Measurements from ENCODE around the gene TRIM40. TPM values are rescaled to one million over a fixed set of nuclear protein-coding genes. Genes with fewer than 3 reads are reported as not detected.
"Not testable (repeated sequence)": the region's sequence is repeated elsewhere in the genome, so short reads cannot be mapped to it uniquely, and the experiment has no call there.

The TRIM40 gene
- total RNA-seq, 1 experiment from 2014 or later, result not detected

- 0 out of 6 replicates have a peak, but pooled peaks of 2 of the 3 experiments have one; percentile 8 to 22 for TF ChIP-seq CTCF (IDR thresholded peaks at IDR 0.05 in 2 of 3, conservative IDR thresholded peaks at IDR 0.05 in 1 of 3; ENCODE audit: borderline replicate concordance in 1 of 3, insufficient read depth in 1 of 3, low read depth in 2 of 3, low read length in 2 of 3)
- TF ChIP-seq CBX3 (IDR thresholded peaks at IDR 0.05; ENCODE audit: low read depth), result no peak
- Histone ChIP-seq H3K9ac (ENCODE audit: low read length) (no peak overlapping the region), H3K36me3 (ENCODE audit: control insufficient read depth in 1 of 2, insufficient read depth in 2 of 2, low read length in 2 of 2) (no peaks in the 10 kb centered on the region), H3K4me1 (ENCODE audit: control insufficient read depth in 1 of 2, insufficient read depth in 2 of 2, low read length in 2 of 2) (peaks cover 3 to 13% of the 10 kb centered on the region in 2 experiments; a peak in 3 of 4 replicates), H3K9me3 (ENCODE audit: control insufficient read depth in 1 of 2, insufficient read depth in 1 of 2, low read depth in 1 of 2, low read length in 2 of 2) (no peaks in the 10 kb centered on the region), H4K20me1 (ENCODE audit: insufficient read depth) (no peaks in the 10 kb centered on the region), H2AFZ (ENCODE audit: low read depth, low read length, poor library complexity, severe bottlenecking) (no peak overlapping the region), H3K4me3 (replicated peaks in 1 of 2; ENCODE audit: low read depth in 1 of 2, low read length in 2 of 2) (no peak overlapping the region), H3K9me2 (ENCODE audit: insufficient read depth) (no peaks in the 10 kb centered on the region), H3K27me3 (ENCODE audit: insufficient read depth, low read length) (no peaks in the 10 kb centered on the region), H3K4me2 (ENCODE audit: low read length) (no peak overlapping the region), H3K27ac (ENCODE audit: low read depth, low read length) (no peak overlapping the region), H3K79me2 (ENCODE audit: insufficient read depth, low read length) (no peaks in the 10 kb centered on the region)
- ChIA-PET CTCF (interaction anchor here (1.7 kb wide), 1 partner anchor 9 kb away, joined by 3 read pairs; no protein-coding TSS in a partner anchor), RAD21 (ENCODE audit: low non-redundant PET in 1 of 2, low total read pairs in 2 of 2, uncharacterized antibody in 2 of 2, unreplicated experiment in 2 of 2) (no interaction called here), POLR2A (no interaction called here)
- no TSS peak for BruUV-seq (replicated peaks)
- intact Hi-C loops (cut with micrococcal nuclease), result no loop called here
- no peak for ATAC-seq
- no peak for DNase-seq (ENCODE audit: low read depth, low spot score)
Measured at GRCh38 chr6:30116724-30117123, 19.2 kb upstream of the TRIM40 start.

- CTCF ChIA-PET, result interaction anchor here (1.5 kb wide), 1 partner anchor 13 kb away, joined by 5 read pairs; no protein-coding TSS in a partner anchor
Measured at GRCh38 chr6:30118691-30119090, 17.2 kb upstream of the TRIM40 start.

More at GRCh38 chr6:30118691-30119090, 17.2 kb upstream of the TRIM40 start:
- H3K27ac ChIP-seq (ENCODE audit: low read depth, low read length); DNase-seq (ENCODE audit: low read depth, low spot score); ATAC-seq; BruUV-seq (replicated peaks); H3K27me3 ChIP-seq (ENCODE audit: insufficient read depth, low read length); intact Hi-C loops (cut with micrococcal nuclease); H3K36me3 ChIP-seq (ENCODE audit: control insufficient read depth in 1 of 2, insufficient read depth in 2 of 2, low read length in 2 of 2); H3K9me2 ChIP-seq (ENCODE audit: insufficient read depth); H4K20me1 ChIP-seq (ENCODE audit: insufficient read depth); H3K9me3 ChIP-seq (ENCODE audit: control insufficient read depth in 1 of 2, insufficient read depth in 1 of 2, low read depth in 1 of 2, low read length in 2 of 2); H3K79me2 ChIP-seq (ENCODE audit: insufficient read depth, low read length); H3K4me3 ChIP-seq (replicated peaks in 1 of 2; ENCODE audit: low read depth in 1 of 2, low read length in 2 of 2); POLR2A ChIA-PET; RAD21 ChIA-PET (ENCODE audit: low non-redundant PET in 1 of 2, low total read pairs in 2 of 2, uncharacterized antibody in 2 of 2, unreplicated experiment in 2 of 2); H3K9ac ChIP-seq (ENCODE audit: low read length): not testable (repeated sequence)
- Histone ChIP-seq H3K4me2 (ENCODE audit: low read length) (peak overlapping the region; percentile 43), H3K4me1 (ENCODE audit: control insufficient read depth in 1 of 2, insufficient read depth in 2 of 2, low read length in 2 of 2) (peaks cover 3 to 13% of the 10 kb centered on the region in 2 experiments; a peak in 3 of 4 replicates), H2AFZ (ENCODE audit: low read depth, low read length, poor library complexity, severe bottlenecking) (peak overlapping the region; percentile 89)

Data from HCT116 (cell line).